ENCODE measurements around the gene SRP68.

Gene SRP68

GRCh38 chr17:76087531-76087930 is 15.2 kb upstream of the SRP68 start:
- H3K9ac ChIP-seq = no peak overlapping the region; a peak in 2 of 22 replicates
- H3K9me3 ChIP-seq (replicated peaks in 1 of 11) = no peaks in the 10 kb centered on the region
- peaks cover 0 to 69% (median 17%) of the 10 kb centered on the region in 11 experiments; a peak in 13 of 22 replicates for H4K20me1 ChIP-seq
- H3K4me3 ChIP-seq = no peak overlapping the region
- H3K4me2 ChIP-seq = no peak overlapping the region
- peaks cover 0 to 15% (median 14%) of the 10 kb centered on the region in 10 experiments; a peak in 17 of 20 replicates for H3K4me1 ChIP-seq
- no peaks in the 10 kb centered on the region for H3K27me3 ChIP-seq
- no peak overlapping the region for H3K27ac ChIP-seq
- peaks cover 89 to 100% (median 99%) of the 10 kb centered on the region in 11 experiments for H3K36me3 ChIP-seq
- TF ChIP-seq Cebpa-rat (IDR thresholded peaks at IDR 0.05) = no peak

DNA sequence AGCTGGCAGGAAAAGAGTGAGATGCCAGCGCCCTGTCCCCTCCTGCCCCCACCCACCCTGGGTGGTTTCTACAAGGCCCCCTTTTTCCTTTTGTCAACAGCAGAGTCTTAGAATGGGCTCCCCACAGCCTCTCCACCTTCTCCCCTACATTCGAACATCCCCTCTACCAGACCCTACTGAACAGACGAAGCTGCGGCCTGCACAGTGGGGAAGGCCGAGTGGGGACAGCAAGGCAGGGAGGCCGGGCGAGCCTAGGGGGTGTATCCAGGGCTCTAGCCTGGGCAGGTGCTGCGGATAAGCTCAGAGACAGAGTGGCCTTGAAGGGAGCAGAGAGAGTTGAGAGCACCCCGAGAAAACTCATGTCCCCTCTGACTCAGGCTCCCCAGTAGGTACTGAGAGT is 14.1 kb upstream of the SRP68 start:
- no peak overlapping the region for H3K9ac ChIP-seq
- peaks cover 0 to 3% (median 2%) of the 10 kb centered on the region in 10 experiments; a peak in 15 of 20 replicates for H3K4me1 ChIP-seq
- no peak overlapping the region for H3K27ac ChIP-seq
- H3K4me2 ChIP-seq = no peak overlapping the region
- H3K27me3 ChIP-seq = no peaks in the 10 kb centered on the region
- H3K36me3 ChIP-seq = peaks cover 88 to 99% (median 93%) of the 10 kb centered on the region in 11 experiments
- H4K20me1 ChIP-seq = peaks cover 0 to 70% (median 20%) of the 10 kb centered on the region in 11 experiments; a peak in 11 of 22 replicates
- H3K4me3 ChIP-seq = no peak overlapping the region
- no peaks in the 10 kb centered on the region for H3K9me3 ChIP-seq (replicated peaks in 1 of 11)
- TF ChIP-seq Cebpa-rat (IDR thresholded peaks at IDR 0.05) = no peak

DNA sequence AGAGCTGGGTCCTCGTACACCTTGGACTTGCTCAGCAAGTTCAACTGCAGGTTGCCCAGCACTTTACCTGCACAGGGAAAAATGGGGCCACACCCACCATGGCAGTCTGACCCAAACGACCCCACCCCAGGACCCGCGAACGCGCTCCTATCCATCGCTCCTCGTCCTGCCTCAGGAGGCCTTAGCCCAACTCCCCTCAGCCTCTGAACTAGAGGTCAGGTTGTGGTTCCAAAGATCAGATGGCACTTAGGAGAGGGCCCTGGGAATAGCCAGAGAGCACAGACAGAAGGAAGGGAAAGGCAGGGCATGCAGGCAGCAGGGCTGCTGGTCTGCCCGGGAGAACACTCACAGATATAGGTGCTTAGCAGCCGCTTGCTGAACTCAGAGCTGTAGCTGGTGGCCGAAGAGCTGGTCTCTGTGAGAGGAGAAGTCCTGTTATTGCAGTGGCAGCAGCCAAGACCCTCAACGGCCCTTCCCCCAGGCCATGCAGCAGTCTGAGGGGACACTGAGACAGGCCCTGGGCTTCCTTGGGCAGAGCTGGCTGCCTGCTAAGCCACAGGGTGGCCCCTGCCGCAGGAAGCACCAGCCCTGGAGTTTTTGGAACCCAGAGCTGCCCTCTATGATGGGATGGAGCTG is 13.5 kb upstream of the SRP68 start:
- no peak for TF ChIP-seq Cebpa-rat (IDR thresholded peaks at IDR 0.05)
- Histone ChIP-seq H3K36me3 (peaks cover 82 to 95% (median 88%) of the 10 kb centered on the region in 11 experiments), H3K4me2 (no peak overlapping the region)

DNA sequence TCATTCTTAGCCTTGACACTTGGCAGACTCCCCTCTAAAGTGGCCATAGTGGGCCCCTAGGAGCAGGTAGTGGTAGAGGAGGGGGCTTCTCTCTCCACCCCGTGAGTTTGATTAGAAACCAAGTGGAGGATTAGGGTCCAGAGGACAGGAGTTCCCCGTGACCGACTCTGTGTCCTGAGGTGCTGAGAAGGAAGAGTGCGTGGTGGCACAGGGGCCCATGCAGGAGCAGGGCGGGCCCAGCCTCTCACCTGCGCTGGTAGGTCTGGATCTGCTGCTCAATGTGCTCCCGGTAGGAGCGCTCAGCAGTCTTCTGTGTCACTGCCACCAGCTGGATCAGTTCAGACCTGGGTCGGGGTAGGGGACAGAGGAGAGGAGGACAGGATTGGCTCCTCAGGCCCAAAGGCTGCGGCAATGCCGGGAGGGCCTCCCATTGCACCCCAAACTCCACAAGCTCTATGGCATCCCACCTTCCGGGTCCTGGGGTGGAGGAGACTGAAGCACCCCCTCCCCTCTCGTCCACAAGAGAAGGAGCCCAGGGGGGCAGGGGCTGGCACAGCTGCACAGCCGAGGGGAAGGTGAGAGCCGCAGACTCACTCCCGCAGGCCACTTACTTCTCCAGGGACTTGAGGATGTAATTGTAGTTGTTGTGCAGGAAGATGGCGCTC is 12.9 kb upstream of the SRP68 start:
- Histone ChIP-seq H3K27ac (no peak overlapping the region), H3K36me3 (peaks cover 76 to 88% (median 81%) of the 10 kb centered on the region in 11 experiments), H3K4me1 (peaks cover 5 to 11% (median 8%) of the 10 kb centered on the region in 10 experiments), H3K9ac (no peak overlapping the region), H3K9me3 (replicated peaks in 1 of 11) (no peaks in the 10 kb centered on the region), H3K4me3 (no peak overlapping the region), H3K27me3 (peaks cover 0 to 10% (median 5%) of the 10 kb centered on the region in 11 experiments; a peak in 17 of 22 replicates), H4K20me1 (peaks cover 0 to 73% (median 20%) of the 10 kb centered on the region in 11 experiments; a peak in 13 of 22 replicates), H3K4me2 (no peak overlapping the region)
- no peak for TF ChIP-seq Cebpa-rat (IDR thresholded peaks at IDR 0.05)

More for the DNA sequence above, 13.5 kb upstream of the SRP68 start:
- no peak overlapping the region for H3K9ac ChIP-seq
- no peak overlapping the region for H3K27ac ChIP-seq
- H3K4me3 ChIP-seq = no peak overlapping the region
- H3K9me3 ChIP-seq (replicated peaks in 1 of 11) = no peaks in the 10 kb centered on the region
- H3K27me3 ChIP-seq = peaks cover 0 to 4% (median 0%) of the 10 kb centered on the region in 11 experiments; a peak in 4 of 22 replicates
- H4K20me1 ChIP-seq = peaks cover 0 to 70% (median 20%) of the 10 kb centered on the region in 11 experiments; a peak in 10 of 22 replicates
- peaks cover 0 to 5% (median 1%) of the 10 kb centered on the region in 10 experiments; a peak in 9 of 20 replicates for H3K4me1 ChIP-seq

- no peaks in the 10 kb centered on the region for H3K9me3 ChIP-seq (replicated peaks in 1 of 11)
Observed at GRCh38 chr17:76083536-76084182, 11.3 kb upstream of the SRP68 start.

DNA sequence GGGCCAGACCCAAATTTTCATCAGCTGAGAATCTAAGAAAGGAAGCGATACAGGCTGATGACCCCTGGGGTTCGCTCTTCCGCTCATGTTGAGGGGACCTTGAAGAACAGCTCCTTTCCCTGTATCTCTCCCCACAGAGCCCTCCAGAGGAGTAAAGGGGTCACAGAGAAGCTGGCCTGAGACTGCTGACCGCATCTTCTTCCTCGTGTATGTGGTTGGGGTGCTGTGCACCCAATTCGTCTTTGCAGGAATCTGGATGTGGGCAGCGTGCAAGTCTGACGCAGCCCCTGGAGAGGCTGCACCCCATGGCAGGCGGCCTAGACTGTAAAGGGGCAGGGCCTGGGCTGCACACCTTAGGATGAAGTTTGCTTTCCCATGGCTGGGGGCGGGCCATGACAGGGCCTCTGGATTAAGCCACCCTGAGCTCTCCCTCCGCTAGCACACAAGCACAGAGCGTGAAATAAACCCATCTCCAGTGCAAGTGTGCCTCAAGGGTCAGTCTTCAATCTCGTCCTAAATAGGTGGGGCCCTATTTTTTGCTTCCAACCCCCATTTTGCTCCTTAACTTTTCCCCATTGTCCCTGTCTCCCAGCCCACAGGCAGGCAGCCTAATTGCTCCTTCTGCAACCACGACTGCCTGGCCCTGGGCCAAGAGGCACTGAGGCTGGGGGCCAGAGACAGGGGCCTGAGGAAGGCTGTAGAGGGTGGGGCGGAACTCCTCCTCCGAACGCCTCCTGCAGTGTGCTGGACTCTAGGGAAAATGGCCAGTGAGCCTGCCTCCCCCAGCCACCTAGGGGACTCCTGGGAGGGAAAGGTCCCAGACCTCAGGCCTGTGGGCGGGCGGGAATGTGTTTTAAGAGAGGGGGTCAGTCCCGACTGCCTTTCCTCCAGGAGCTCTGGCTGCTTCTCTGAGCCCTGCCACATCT is 10.3 kb upstream of the SRP68 start:
- H3K27me3 ChIP-seq = peaks cover 25 to 36% (median 32%) of the 10 kb centered on the region in 11 experiments
- H3K4me3 ChIP-seq = no peak overlapping the region
- peaks cover 31 to 37% (median 34%) of the 10 kb centered on the region in 10 experiments for H3K4me1 ChIP-seq
- H3K9ac ChIP-seq = 0 out of 22 replicates have a peak overlapping the region, but pooled peaks of 1 of the 11 experiments have one; percentile 14
- no peak overlapping the region for H3K4me2 ChIP-seq
- no peaks in the 10 kb centered on the region for H3K9me3 ChIP-seq (replicated peaks in 1 of 11)
- peaks cover 0 to 78% (median 22%) of the 10 kb centered on the region in 11 experiments; a peak in 14 of 22 replicates for H4K20me1 ChIP-seq
- H3K36me3 ChIP-seq = peaks cover 50 to 62% (median 55%) of the 10 kb centered on the region in 11 experiments
- H3K27ac ChIP-seq = no peak overlapping the region
- TF ChIP-seq Cebpa-rat (IDR thresholded peaks at IDR 0.05) = no peak

More at GRCh38 chr17:76083536-76084182, 11.3 kb upstream of the SRP68 start:
- peaks cover 60 to 73% (median 66%) of the 10 kb centered on the region in 11 experiments for H3K36me3 ChIP-seq
- no peak overlapping the region for H3K4me2 ChIP-seq
- peaks cover 20 to 26% (median 23%) of the 10 kb centered on the region in 10 experiments for H3K4me1 ChIP-seq
- peaks cover 0 to 78% (median 22%) of the 10 kb centered on the region in 11 experiments; a peak in 14 of 22 replicates for H4K20me1 ChIP-seq
- peaks cover 15 to 25% (median 21%) of the 10 kb centered on the region in 11 experiments for H3K27me3 ChIP-seq
- peak overlapping the region in 1 of 11 experiments; percentile 14; a peak in 2 of 22 replicates for H3K9ac ChIP-seq
- no peak for TF ChIP-seq Cebpa-rat (IDR thresholded peaks at IDR 0.05)
- no peak overlapping the region for H3K4me3 ChIP-seq
- H3K27ac ChIP-seq = no peak overlapping the region

GRCh38 chr17:76081295-76082210 is 9.2 kb upstream of the SRP68 start:
- Histone ChIP-seq H3K36me3 (peaks cover 40 to 52% (median 45%) of the 10 kb centered on the region in 11 experiments), H4K20me1 (peaks cover 0 to 79% (median 22%) of the 10 kb centered on the region in 11 experiments; a peak in 15 of 22 replicates), H3K4me2 (peak overlapping the region in 1 of 11 experiments; percentile 93; a peak in 1 of 22 replicates), H3K9me3 (replicated peaks in 1 of 11) (no peaks in the 10 kb centered on the region), H3K9ac (no peak overlapping the region), H3K4me3 (no peak overlapping the region), H3K27me3 (peaks cover 36 to 47% (median 42%) of the 10 kb centered on the region in 11 experiments), H3K27ac (no peak overlapping the region), H3K4me1 (peaks cover 41 to 48% (median 44%) of the 10 kb centered on the region in 10 experiments)
- TF ChIP-seq Cebpa-rat (IDR thresholded peaks at IDR 0.05) = no peak

All from BLaER1 treated with 17β-estradiol and CSF1 and Interleukin-3, amounts not matched to agents 10 nM and 100 nM (cell line).